Activated gamma-delta T cell (primary cell): Measurements from ENCODE around the gene VSIG10.
"Not testable (repeated sequence)": the region's sequence is repeated elsewhere in the genome, so short reads cannot be mapped to it uniquely, and the experiment has no call there.

ENCODE experiments used
- DNase-seq: peaks from one replicate; lab custom pipeline; 2025; lab: John Stamatoyannopoulos, UW

The VSIG10 gene

DNA sequence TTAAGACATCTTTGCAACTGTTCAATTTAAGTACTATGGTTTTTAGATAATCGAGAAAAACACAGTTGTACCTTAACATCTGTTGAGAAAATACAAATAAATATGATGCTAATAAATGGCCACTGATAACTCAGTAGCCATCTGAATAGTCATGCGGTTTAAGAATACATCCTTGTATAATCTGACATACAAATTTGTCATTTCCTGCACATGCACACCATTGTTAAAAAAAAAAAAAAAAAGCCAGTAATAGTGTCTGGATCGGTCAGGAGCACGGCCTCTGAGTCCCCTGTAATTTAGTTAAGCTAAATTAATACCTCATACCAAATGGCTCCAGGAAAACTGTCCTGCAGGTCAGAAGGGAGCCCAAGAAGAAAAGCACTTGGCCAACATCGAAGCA lies 70.5 kb downstream of the VSIG10 start:
- no peak for DNase-seq

DNA sequence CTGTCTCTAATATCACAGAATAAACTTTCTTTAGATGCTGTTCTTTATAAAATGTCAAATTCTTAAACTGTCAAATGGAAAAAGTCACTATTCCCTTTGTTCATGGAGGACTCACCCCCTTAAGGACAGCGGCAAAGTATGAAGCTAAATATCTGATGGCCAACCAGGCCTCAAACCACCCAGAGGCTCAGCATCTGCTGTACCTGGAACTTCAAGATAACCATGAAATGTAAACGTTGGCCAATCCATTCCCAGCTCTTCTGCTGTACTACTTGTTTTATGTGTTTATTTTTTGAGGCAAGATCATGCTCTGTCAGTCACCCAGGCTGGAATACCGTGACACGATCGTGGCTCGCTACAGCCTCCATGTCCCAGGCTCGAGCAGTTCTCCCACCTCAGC lies 71.6 kb downstream of the VSIG10 start:
- DNase-seq = no peak

DNA sequence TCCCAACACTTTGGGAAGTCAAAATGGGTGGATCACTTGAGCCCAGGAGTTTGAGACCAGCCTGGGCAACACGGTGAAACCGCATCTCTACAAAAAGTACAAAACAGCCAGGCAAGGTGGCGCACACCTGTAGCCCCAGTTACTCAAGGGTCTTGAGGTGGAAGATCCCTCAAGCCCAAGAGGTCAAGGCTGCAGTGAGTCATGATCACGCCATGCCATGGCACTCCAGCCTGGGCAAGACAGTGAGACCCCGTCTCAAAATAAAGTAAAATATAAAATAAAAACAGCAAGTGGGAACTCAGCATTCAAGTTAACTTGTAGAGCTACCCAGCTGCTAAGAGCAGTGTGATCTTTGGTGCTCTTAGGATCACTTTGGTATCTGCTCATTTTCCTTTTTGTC lies 74.6 kb downstream of the VSIG10 start:
- no peak for DNase-seq

DNA sequence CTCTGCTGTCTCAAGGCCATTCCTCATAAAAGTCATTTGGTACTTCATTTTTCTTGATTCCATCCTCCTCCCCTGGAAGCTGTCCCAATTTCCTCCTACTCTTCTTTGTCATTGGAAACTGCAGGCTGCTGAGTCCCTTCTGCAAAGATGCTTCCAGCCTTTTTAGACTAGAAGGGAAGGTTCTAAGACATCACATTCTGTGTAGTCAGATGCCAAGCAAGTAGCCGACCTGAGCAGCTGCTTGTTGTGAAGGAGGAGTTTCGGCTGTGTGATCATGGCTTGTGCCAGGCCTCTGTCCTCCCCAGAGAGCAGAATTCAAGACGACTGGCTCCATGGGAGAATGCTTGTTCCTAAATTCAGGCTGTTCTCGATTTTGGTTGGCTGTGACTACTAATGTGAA lies 78.6 kb downstream of the VSIG10 start:
- no peak for DNase-seq

GRCh38 chr12:118023301-118023860 lies 80.4 kb downstream of the VSIG10 start:
- DNase-seq = no peak

DNA sequence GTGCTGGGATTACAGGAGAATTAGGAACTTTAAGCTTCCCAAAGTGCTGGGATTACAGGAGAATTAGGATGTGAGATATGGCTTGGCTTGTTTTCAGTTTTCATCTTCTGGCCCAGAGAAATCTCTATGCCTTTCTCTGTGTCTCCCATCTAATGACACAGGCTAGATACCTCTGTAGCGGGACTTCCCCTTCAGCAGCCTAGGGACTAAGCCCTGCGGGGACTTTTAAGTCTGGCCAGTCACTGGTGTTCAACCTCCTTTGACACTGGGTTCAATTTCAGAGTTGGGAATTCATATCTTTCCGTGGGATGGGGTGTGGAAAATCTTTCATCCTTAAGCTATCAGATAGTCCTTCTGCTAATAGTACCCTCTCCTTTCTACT lies 81.1 kb downstream of the VSIG10 start:
- DNase-seq = no peak

DNA sequence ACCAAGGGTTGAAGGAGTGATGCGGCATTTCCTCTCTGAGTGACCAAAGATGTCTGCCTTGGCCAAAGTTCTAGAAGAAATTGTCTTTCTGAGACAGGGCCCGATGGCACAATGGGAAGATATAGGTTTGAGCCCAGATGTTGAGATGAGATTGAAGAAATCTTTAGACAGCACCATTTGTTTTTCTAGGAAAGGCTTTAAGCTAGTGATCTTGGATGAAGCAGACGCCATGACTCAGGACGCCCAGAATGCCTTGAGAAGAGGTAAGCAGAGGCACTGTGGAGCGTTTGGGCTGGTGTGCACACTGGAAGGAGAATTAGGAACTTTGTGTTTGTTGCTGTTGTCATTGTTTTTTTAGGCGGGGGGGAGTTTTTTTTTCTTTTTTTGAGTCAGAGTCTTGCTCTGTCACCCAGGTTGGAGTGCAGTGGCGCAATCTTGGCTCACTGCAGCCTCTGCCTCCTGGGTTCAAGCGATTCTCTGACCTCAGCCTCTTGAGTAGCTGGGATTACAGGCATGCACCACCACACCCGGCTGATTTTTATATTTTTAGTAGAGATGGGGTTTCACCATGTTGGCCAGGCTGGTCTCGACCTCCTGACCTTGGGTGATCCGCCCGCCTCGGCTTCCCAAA lies 81.6 kb downstream of the VSIG10 start:
- DNase-seq = not testable (repeated sequence)

- DNase-seq = no peak
Measured at GRCh38 chr12:118020036-118020435, 83.8 kb downstream of the VSIG10 start.

DNA sequence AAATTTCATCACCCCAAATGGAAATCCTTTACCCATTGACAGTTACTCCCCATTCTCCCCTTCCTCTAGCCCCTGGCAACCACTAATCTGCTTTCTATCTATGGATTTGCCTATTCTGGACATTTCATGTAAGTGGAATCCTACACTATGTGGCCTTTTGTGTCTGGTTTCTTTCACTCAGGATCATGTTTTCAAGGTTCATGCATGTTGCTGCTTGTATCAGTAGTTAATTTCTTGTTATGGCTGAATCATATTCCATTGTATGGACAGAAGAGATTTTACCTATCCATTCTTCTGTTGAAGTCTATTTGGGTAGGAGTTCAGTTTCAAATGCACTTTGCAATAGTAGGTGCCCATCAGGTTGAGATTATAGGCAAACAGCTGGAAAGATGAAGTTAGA lies 85.9 kb downstream of the VSIG10 start:
- DNase-seq = no peak

- DNase-seq = peak; percentile 92
Measured at GRCh38 chr12:118016424-118017264, 87.2 kb downstream of the VSIG10 start, which contains the start of gene RFC5. Gene RFC5 (plus strand): TSS chr12:118016703. CDS start chr12:118016828, 125 bp downstream.

DNA sequence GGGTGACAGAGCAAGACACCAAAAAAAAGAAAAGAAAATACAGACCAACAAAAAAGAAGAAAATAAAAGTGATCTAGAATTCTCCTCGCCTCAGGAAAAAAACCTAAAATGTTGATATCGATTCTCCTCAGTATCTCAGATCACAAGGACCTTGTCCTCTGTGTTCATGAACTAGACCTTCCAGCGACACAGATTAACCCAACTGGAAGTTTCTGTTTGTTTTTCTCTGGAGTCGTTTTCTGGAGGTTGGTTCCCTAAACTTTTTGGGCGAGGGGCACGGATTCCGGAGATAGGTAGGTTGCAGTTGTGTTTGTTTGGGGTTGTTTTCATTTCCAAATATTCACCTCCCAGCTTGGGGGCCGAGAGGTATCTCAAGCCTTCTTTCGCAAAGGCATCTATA lies 87.9 kb downstream of the VSIG10 start:
- DNase-seq = no peak

GRCh38 chr12:118015306-118015705 lies 88.5 kb downstream of the VSIG10 start:
- DNase-seq = no peak
